Bone marrow (tissue), 2 donors: Measurements from ENCODE around the gene CCDC9B.
A peak's percentile ranks its signal among the peaks of the same experiment; 100 is the strongest.

Source experiments
- DNase-seq, 2 donors: peaks; one replicate each; lab custom pipeline; 2025; lab: John Stamatoyannopoulos, UW

The CCDC9B gene

GRCh38 chr15:40293006-40293405, 47.7 kb downstream of the CCDC9B start:
- no peak for DNase-seq

GRCh38 chr15:40292246-40292645, 48.5 kb downstream of the CCDC9B start:
- DNase-seq, result no peak

DNA sequence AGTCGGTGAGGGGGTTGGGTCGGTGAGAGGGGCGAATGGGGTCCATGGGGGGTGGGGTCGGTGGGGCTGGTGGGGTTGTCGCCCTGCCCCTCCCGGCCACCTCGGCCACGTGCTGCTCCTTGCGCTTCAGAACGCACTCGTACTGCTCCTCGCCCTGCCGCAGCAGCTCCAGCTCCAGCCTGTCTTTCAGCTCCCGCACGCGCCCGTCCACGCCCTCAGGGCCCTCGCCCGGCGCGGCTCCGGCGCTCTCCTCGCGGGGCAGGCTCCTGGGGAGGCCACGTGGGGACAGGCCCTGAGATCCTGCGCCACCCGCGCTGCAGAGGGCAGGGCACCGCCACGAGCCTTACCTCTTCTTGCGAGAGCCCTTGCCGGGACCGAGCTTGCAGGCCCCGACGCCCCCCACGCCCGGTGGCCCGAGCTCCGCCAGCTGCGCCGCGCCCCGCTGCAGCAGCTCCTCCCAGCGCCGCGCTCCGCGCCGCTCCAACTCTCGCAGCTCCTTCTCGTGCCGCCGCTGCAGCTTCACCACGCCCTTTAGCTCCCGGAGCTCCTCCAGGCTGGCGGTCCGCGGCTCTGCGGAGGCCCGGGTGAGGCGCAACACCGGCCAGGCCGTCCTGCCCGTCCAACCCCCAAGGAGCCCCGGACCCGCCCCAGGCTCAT, 49.7 kb downstream of the CCDC9B start:
- no peak for DNase-seq

GRCh38 chr15:40290545-40290917, 50.2 kb downstream of the CCDC9B start:
- no peak for DNase-seq

DNA sequence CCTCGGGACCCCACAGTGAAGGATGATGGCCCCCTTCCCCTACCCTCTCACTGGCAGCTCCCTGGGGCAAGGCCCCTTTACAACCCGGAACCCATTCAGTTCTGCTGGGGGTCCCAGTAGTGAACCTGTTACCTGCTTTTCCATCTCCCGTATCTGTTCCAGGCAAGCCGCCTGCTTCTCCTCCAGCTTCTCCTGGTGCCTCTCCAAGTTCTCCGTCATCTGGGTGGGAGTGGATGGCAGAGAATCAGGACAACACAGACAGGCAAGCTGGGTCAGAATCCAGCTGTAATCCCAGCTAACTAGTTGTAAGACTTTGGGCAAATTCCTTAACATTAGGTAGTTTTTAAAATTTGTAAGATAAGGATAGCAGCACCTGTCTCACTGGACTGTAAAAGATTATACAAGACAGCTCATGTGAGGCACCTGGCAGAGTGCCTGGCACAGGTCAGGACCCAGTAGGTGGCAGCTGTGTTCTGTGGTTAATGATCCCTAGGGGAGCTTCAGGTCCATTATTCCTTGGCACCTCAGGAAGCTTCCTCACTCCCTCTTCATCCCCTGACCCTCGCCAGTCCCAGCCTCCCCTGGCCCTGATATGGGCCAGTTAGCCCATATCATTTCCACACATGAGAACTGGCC, 51.5 kb downstream of the CCDC9B start:
- no peak for DNase-seq

- DNase-seq, result no peak
These were observed 52.8 kb downstream of the CCDC9B start for GRCh38 chr15:40287968-40288367.

GRCh38 chr15:40287505-40287904, 53.2 kb downstream of the CCDC9B start:
- no peak for DNase-seq

GRCh38 chr15:40286794-40287193, 53.9 kb downstream of the CCDC9B start:
- DNase-seq, result no peak

GRCh38 chr15:40286061-40286532, 54.6 kb downstream of the CCDC9B start:
- DNase-seq, result no peak

DNA sequence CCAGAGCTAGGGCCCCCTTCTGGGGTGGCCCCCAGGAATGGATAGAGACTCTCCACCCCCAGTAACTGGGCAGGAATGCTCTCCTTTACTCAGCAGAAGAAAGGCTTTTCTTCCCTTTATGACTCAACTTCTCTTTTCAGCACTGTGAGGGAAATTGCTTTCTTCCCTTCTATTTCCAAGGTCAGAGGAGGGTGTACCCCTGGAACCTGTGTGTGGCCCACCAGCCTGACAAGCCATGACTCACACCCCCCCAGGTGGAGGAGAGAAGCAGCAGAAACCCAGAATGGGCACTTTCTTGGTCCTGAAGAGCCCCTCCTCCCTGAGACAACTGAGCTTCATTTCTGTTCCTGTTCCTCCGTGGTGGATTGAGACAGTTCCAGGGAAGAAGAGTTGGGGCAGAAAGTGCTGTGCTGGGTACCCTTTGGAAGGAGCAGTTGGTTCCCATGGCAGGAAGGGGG, 55.2 kb downstream of the CCDC9B start:
- no peak for DNase-seq

GRCh38 chr15:40285151-40285550, 55.6 kb downstream of the CCDC9B start:
- no peak for DNase-seq

DNA sequence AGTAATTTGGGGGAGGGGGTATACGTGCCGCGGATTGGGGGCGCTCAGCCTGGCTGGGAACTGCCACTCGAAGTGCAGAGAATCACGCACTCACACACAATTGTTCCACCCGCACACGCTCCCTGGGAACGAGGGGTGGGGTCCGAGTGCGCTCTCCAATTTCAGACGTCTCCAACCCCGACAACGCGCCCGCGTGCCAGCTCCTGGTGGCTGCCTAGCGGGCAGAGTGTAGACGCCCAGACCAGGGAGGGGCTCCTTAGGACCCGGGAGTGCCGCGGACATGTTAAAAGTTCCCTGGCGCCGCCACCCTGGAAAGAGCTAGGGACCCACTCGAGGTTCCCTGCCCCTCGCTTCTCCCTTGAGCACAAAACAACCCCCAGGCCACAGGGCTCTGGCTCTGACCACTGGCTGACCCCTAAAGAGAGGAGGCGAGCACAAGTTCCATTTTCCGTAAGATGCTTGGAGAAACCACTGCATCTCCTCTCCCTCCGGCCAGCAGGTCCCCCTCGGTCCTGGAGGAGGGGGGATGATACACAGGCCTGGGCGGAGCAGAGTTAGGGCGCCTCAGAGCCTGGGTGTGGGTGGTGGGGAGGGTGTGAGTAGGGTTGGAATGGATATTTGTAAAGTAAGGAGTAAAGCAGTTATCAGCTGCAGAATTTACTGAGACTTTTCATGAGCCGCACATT, 57.0 kb downstream of the CCDC9B start:
- DNase-seq, result no peak

GRCh38 chr15:40282869-40283614, 57.7 kb downstream of the CCDC9B start, which contains the start of gene ANKRD63:
TSS of gene ANKRD63 (minus strand) at chr15:40283064. CDS start at chr15:40282586, 478 bp downstream.
- peak in 1 of 2 donors; percentile 43 for DNase-seq

DNA sequence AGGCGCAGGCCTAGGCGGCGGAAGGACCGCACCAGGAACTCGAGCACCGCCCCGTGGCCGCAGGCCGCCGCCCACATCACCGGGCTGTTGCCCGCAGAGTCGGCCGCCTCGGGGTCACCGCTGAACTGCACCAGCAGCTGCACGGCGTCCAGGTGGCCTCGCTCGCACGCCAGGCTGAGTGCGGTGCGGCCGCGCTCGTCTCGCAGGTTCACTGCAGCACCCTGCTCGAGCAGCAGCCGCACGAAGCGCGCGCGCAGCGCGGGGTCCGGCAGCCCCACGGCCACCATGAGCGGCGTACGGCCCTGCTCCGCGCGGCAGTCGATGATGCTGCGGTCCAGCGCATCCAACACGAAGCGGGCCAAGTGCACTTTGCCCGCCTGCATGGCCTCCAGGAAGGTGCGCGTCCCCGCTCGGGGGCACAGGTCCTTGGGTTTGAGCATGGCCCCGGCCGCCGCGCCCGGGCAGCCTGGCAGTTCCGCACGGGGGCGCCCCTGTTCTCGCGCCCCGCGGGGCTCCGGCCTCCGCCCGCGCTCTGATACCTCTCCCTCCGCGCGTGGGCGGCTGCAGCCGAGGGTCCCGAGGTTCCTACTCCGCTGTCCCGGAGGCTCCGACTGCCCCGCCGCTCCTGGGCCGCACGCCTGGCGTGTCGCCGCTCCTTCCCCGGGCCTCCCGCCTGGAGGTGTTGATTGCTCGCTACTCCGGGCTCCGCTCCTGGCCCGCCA, 58.4 kb downstream of the CCDC9B start:
- DNase-seq, result peak in 1 of 2 donors; percentile 61

GRCh38 chr15:40281801-40282146, 59.0 kb downstream of the CCDC9B start:
- no peak for DNase-seq
